HEK293 (cell line): ENCODE results near the gene TRABD.

Experiments used
- CTCF ChIA-PET: fragments of 350-600 bp; formaldehyde crosslinking; extraction: SDS; loops from one replicate; lab custom pipeline; 2021; ENCODE audit warnings: antibody characterized with exemption; lab: Yijun Ruan, JAX
- POLR2A ChIA-PET: fragments of 300-600 bp; formaldehyde crosslinking; extraction: SDS; loops from one replicate; lab custom pipeline; 2020; ENCODE audit warnings: antibody characterized with exemption, inconsistent platforms; lab: Yijun Ruan, JAX
- H3K27ac ChIP-seq: fragments of 200-500 bp; sonication (Bioruptor generic); 2 replicates; pipeline ENCODE4 v1.5.1; 2014; ENCODE audit warnings: low read depth, low read length, control low read depth, inconsistent platforms; ENCODE audit errors: extremely low read depth
- H3K36me3 ChIP-seq, 2 experiments: fragments of 200-500 bp in 1 of 2; sonication (Bioruptor generic) in 1 of 2; 1 replicate in 1 of 2; 2 replicates in 1 of 2; pipeline ENCODE4 v1.5.1; 2014 to 2017; ENCODE audit warnings: inconsistent platforms in 2 of 2, low read length in 2 of 2; ENCODE audit not compliant: control insufficient read depth in 2 of 2, insufficient read depth in 1 of 2
- H3K4me1 ChIP-seq: fragments of 200-500 bp; sonication (Bioruptor generic); 2 replicates; pipeline ENCODE4 v1.5.1; 2014; ENCODE audit warnings: mild to moderate bottlenecking, low read length, inconsistent platforms; ENCODE audit not compliant: control insufficient read depth, insufficient read depth
- H3K4me3 ChIP-seq: 2 replicates; pipeline ENCODE4 v1.5.1; 2011; ENCODE audit warnings: low read depth, mild to moderate bottlenecking, control low read depth, low read length, moderate library complexity
- H3K9me3 ChIP-seq: fragments of 200-500 bp; sonication (Bioruptor generic); 2 replicates; pipeline ENCODE4 v1.5.1; 2014; ENCODE audit warnings: low read depth, low read length, inconsistent platforms; ENCODE audit not compliant: control insufficient read depth, insufficient read depth
- GLIS2 ChIP-seq: fragments of 450-650 bp; formaldehyde crosslinking; IDR thresholded peaks from 2 replicates; pipeline ENCODE4 v1.5.1; 2016; ENCODE audit warnings: missing biosample characterization, missing genetic modification characterization
- HOXA7 ChIP-seq: sonication (generic); formaldehyde crosslinking; IDR thresholded peaks from 2 replicates; pipeline ENCODE4 v1.8.1; 2022; ENCODE audit warnings: missing genetic modification reagents, borderline replicate concordance
- KLF8 ChIP-seq: fragments of 450-650 bp; formaldehyde crosslinking; IDR thresholded peaks from 2 replicates; pipeline ENCODE4 v1.5.1; 2016; ENCODE audit warnings: missing biosample characterization, missing genetic modification characterization
- KLF9 ChIP-seq: fragments of 450-650 bp; formaldehyde crosslinking; IDR thresholded peaks from 2 replicates; pipeline ENCODE4 v1.5.1; 2016; ENCODE audit warnings: missing biosample characterization, missing genetic modification characterization, low read depth
- YY2 ChIP-seq: fragments of 450-650 bp; formaldehyde crosslinking; IDR thresholded peaks from 2 replicates; pipeline ENCODE4 v1.5.1; 2016; ENCODE audit warnings: missing biosample characterization, missing genetic modification characterization
- ZBTB7A ChIP-seq: fragments of 450-650 bp; formaldehyde crosslinking; IDR thresholded peaks from 2 replicates; pipeline ENCODE4 v1.5.1; 2016; ENCODE audit warnings: low read depth, missing biosample characterization, missing genetic modification characterization
- ZFP69B ChIP-seq: fragments of 450-650 bp; formaldehyde crosslinking; IDR thresholded peaks from 2 replicates; pipeline ENCODE4 v1.5.1; 2016; ENCODE audit warnings: missing biosample characterization, missing genetic modification characterization
- ZIC2 ChIP-seq: fragments of 450-650 bp; formaldehyde crosslinking; IDR thresholded peaks from 2 replicates; pipeline ENCODE4 v1.5.1; 2016; ENCODE audit warnings: missing biosample characterization, missing genetic modification characterization
- ZNF132 ChIP-seq: fragments of 450-650 bp; formaldehyde crosslinking; IDR thresholded peaks from 2 replicates; pipeline ENCODE4 v1.5.1; 2017; ENCODE audit warnings: missing biosample characterization, missing genetic modification characterization, borderline replicate concordance
- ZNF16 ChIP-seq: fragments of 450-650 bp; formaldehyde crosslinking; IDR thresholded peaks from 2 replicates; pipeline ENCODE4 v1.5.1; 2016; ENCODE audit warnings: low read depth, missing biosample characterization, missing genetic modification characterization
- ZNF211 ChIP-seq: fragments of 450-650 bp; formaldehyde crosslinking; IDR thresholded peaks from 2 replicates; pipeline ENCODE4 v1.5.1; 2016; ENCODE audit warnings: low read depth, missing biosample characterization, missing genetic modification characterization
- ZNF214 ChIP-seq: fragments of 450-650 bp; formaldehyde crosslinking; IDR thresholded peaks from 2 replicates; pipeline ENCODE4 v1.5.1; 2017; ENCODE audit warnings: missing biosample characterization, mild to moderate bottlenecking, missing genetic modification characterization, borderline replicate concordance
- ZNF391 ChIP-seq: fragments of 450-650 bp; formaldehyde crosslinking; IDR thresholded peaks from 2 replicates; pipeline ENCODE4 v1.5.1; 2016; ENCODE audit warnings: low read depth, missing biosample characterization, missing genetic modification characterization, borderline replicate concordance
- ZNF394 ChIP-seq: fragments of 450-650 bp; formaldehyde crosslinking; IDR thresholded peaks from 2 replicates; pipeline ENCODE4 v1.5.1; 2016; ENCODE audit warnings: missing biosample characterization, missing genetic modification characterization, mild to moderate bottlenecking, moderate library complexity, borderline replicate concordance
- ZNF571 ChIP-seq: fragments of 450-650 bp; formaldehyde crosslinking; IDR thresholded peaks from 2 replicates; pipeline ENCODE4 v1.5.0; 2017; ENCODE audit warnings: missing biosample characterization, missing genetic modification characterization
- ZNF623 ChIP-seq: fragments of 450-650 bp; formaldehyde crosslinking; IDR thresholded peaks from 2 replicates; pipeline ENCODE4 v1.5.1; 2016; ENCODE audit warnings: missing biosample characterization, missing genetic modification characterization
- ZNF692 ChIP-seq: fragments of 450-650 bp; formaldehyde crosslinking; IDR thresholded peaks from 2 replicates; pipeline ENCODE4 v1.5.1; 2016; ENCODE audit warnings: missing biosample characterization, missing genetic modification characterization
- ZXDB ChIP-seq: fragments of 450-650 bp; formaldehyde crosslinking; IDR thresholded peaks from 2 replicates; pipeline ENCODE4 v1.5.1; 2016; ENCODE audit warnings: missing biosample characterization, missing genetic modification characterization

The TRABD gene

DNA sequence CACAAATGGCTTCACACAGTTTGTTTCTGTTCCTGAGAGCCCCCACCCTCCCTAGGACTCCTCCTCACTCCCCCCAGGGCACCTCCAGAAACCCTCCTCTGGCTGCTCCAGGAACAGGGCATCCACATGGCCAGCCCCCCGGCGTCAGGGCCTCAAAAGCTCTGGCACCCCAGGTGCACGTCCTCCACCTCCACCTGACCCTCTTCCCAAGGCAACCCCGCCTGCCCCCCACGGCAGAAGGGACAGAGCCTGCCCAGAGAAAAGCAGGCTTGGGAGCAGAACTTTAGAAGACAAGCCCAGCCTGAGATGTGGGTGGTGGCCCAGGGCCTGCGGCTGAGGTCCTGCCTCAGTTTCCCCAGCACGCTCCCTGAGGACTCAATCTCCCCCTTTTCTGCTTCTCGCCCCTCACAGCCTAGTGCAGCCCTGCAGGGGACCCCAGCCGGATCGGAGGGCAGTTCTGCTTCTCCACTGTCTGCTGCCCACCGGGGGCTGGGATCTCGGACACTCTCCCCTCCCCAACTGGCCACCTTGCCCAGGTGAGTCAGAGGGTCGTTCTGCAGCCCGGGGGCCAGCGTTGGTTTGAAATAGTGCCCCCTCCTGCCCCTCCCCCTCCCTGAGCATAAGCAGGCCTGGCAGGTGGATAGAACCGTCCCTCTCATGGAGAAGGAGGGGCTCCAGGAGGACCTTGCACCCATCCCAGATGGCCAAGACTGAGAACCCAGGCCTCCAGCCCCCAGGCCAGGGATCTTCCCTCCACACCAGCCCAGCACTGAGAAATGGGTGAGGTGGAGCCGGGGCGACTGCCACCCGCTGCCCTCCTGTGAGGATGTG lies 2.4 kb upstream of the TRABD start:
- ChIA-PET POLR2A (no interaction called here), CTCF (interaction anchor here (0.7 kb wide), 1 partner anchor 34 kb away, joined by 3 read pairs; no protein-coding TSS in a partner anchor)
- H3K27ac ChIP-seq, result no peak overlapping the region
- no peak overlapping the region for H3K4me3 ChIP-seq
- H3K9me3 ChIP-seq, result no peaks in the 10 kb centered on the region
- H3K36me3 ChIP-seq, result peaks cover 0 to 26% of the 10 kb centered on the region in 2 experiments; a peak in 1 of 3 replicates
- peaks cover 5% of the 10 kb centered on the region for H3K4me1 ChIP-seq
- TF ChIP-seq GLIS2 (tag by site-specific recombination) (0 out of 2 replicates have a peak, but pooled peaks have one; percentile 38), KLF8 (tag by site-specific recombination) (no peak)
- TF ChIP-seq, all 188 proteins: peak for 1

DNA sequence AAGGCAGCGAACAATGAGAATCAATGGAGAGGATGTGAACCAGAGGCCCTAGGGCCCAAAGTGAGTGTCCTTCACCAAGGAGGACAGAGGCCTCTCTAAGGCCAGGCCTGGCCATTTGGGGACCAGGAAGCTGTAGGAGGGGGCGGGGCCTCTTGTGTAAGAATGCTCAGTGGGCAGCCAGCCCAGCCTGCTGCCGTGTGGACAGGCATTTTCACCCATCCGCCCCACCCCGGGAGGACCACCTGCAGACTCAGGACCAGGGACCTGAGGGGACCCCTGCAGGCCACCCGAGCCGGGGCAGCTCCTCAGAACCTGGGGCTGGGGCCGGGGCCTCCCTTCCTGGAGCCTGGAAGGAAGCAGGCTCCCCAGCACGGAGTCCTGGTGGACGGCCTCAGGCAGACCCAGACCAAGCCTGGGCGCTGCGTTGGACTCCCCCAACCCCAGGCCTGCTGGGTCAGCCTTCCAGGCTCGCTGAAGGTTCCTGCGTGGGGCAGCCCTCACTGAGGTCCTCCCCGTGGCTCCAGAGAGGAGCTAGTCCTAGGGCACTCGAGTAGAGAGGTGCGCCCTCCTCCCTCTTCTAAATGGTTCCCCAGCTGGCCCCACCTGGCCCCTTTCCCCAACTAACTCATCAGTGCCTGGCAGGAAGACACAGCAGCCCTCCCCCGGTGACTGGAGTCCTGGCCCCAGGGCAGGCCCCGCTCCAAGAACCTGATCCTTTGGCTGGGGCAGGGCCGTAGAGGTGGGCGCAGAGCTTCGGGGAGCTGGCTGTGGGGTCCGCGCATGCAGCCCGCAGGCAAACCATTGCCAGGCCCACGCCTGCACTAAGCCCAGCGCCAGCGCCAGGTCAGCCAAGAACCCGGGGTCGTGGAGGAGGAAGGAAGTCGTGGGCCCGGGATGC lies 1.5 kb upstream of the TRABD start:
- Histone ChIP-seq H3K9me3 (no peaks in the 10 kb centered on the region), H3K36me3 (peaks cover 0 to 24% of the 10 kb centered on the region in 2 experiments; a peak in 1 of 3 replicates), H3K4me1 (peaks cover 14% of the 10 kb centered on the region), H3K4me3 (no peak overlapping the region), H3K27ac (no peak overlapping the region)
- ChIA-PET CTCF (interaction anchor here (0.7 kb wide), 1 partner anchor 397 kb away, joined by 3 read pairs; no protein-coding TSS in a partner anchor), POLR2A (interaction anchor here (0.5 kb wide), 1 partner anchor 165 kb away, joined by 5 read pairs; no protein-coding TSS in a partner anchor)
- TF ChIP-seq ZNF211 (tag by site-specific recombination), result no peak
- no peak for TF ChIP-seq ZNF571 (tag by site-specific recombination)
- TF ChIP-seq ZIC2 (tag by site-specific recombination), result peak; percentile 63
- TF ChIP-seq ZNF394 (tag by site-specific recombination), result no peak
- no peak for TF ChIP-seq YY2 (tag by site-specific recombination)
- TF ChIP-seq ZNF623 (tag by site-specific recombination), result no peak
- peak; percentile 64 for TF ChIP-seq GLIS2 (tag by site-specific recombination)
- TF ChIP-seq ZNF391 (tag by site-specific recombination), result no peak
- 0 out of 2 replicates have a peak, but pooled peaks have one; percentile 57 for TF ChIP-seq ZFP69B
- TF ChIP-seq ZBTB7A (tag by site-specific recombination), result no peak
- TF ChIP-seq ZNF132, result no peak
- no peak for TF ChIP-seq ZXDB
- 0 out of 2 replicates have a peak, but pooled peaks have one; percentile 11 for TF ChIP-seq ZNF692 (tag by site-specific recombination)
- TF ChIP-seq HOXA7 (CRISPR knock-in tag), result no peak
- 0 out of 2 replicates have a peak, but pooled peaks have one; percentile 10 for TF ChIP-seq KLF9 (tag by site-specific recombination)
- no peak for TF ChIP-seq ZNF16
- TF ChIP-seq, all 188 proteins: peak for 5

GRCh38 chr22:50184902-50185374 lies 775 bp upstream of the TRABD start:
- Histone ChIP-seq H3K4me1 (peaks cover 20% of the 10 kb centered on the region), H3K36me3 (peaks cover 0 to 17% of the 10 kb centered on the region in 2 experiments; a peak in 1 of 3 replicates), H3K27ac (no peak overlapping the region), H3K4me3 (no peak overlapping the region), H3K9me3 (no peaks in the 10 kb centered on the region)
- ChIA-PET CTCF (no interaction called here), POLR2A (interaction anchor here (0.5 kb wide), 1 partner anchor 164 kb away, joined by 5 read pairs; no protein-coding TSS in a partner anchor)
- no peak for TF ChIP-seq ZNF214 (tag by site-specific recombination)
